ENCODE results near the gene KCNJ10.
"Not testable (repeated sequence)": the region's sequence is repeated elsewhere in the genome, so short reads cannot be mapped to it uniquely, and the experiment has no call there.

The KCNJ10 gene

GRCh38 chr1:160069460-160070231 lies at the start of gene KCNJ10:
Gene KCNJ10 (minus strand): TSS chr1:160070160. CDS start chr1:160042532, 27,628 bp downstream.
- Mint-ChIP-seq H3K9me3 (no peaks in the 10 kb centered on the region), H3K27me3 (peaks cover 50% of the 10 kb centered on the region), H3K4me3 (peak within 1 kb of the TSS; percentile 84 to 93), H3K27ac (peak within 1 kb of the TSS; percentile 54 to 56), H3K4me1 (peaks cover 15% of the 10 kb centered on the region)
- DNase-seq (no peak), ATAC-seq (peak; percentile 68)

- ATAC-seq (no peak), DNase-seq (no peak)
- H3K9me3 Mint-ChIP-seq = no peaks in the 10 kb centered on the region
- peaks cover 10% of the 10 kb centered on the region for H3K27me3 Mint-ChIP-seq
- no peak overlapping the region for H3K27ac Mint-ChIP-seq
- no peaks in the 10 kb centered on the region for H3K4me1 Mint-ChIP-seq
- H3K4me3 Mint-ChIP-seq = no peak overlapping the region
Measured at GRCh38 chr1:160118928-160119327, 49.0 kb upstream of the KCNJ10 start.

GRCh38 chr1:160117709-160118183 lies 47.8 kb upstream of the KCNJ10 start:
- Mint-ChIP-seq H3K27me3 (peaks cover 10% of the 10 kb centered on the region), H3K4me1 (no peaks in the 10 kb centered on the region), H3K4me3 (no peak overlapping the region), H3K9me3 (no peaks in the 10 kb centered on the region), H3K27ac (no peak overlapping the region)
- no peak for ATAC-seq
- DNase-seq = no peak

- H3K27ac Mint-ChIP-seq = no peak overlapping the region
- no peak for DNase-seq
- H3K4me3 Mint-ChIP-seq = no peak overlapping the region
- H3K4me1 Mint-ChIP-seq = no peaks in the 10 kb centered on the region
- H3K9me3 Mint-ChIP-seq = no peaks in the 10 kb centered on the region
- ATAC-seq = no peak
- H3K27me3 Mint-ChIP-seq = peaks cover 10% of the 10 kb centered on the region
Measured at GRCh38 chr1:160117300-160117699, 47.3 kb upstream of the KCNJ10 start.

- no peaks in the 10 kb centered on the region for H3K9me3 Mint-ChIP-seq
- no peak overlapping the region for H3K4me3 Mint-ChIP-seq
- ATAC-seq (no peak), DNase-seq (no peak)
- H3K27me3 Mint-ChIP-seq = peaks cover 10% of the 10 kb centered on the region
- H3K27ac Mint-ChIP-seq = no peak overlapping the region
- no peaks in the 10 kb centered on the region for H3K4me1 Mint-ChIP-seq
Measured at GRCh38 chr1:160116283-160117147, 46.6 kb upstream of the KCNJ10 start.

- H3K27ac Mint-ChIP-seq = no peak within 1 kb of the TSS
- DNase-seq = no peak
- H3K4me3 Mint-ChIP-seq = no peak within 1 kb of the TSS
- no peak for ATAC-seq
- peaks cover 10% of the 10 kb centered on the region for H3K27me3 Mint-ChIP-seq
- H3K4me1 Mint-ChIP-seq = no peaks in the 10 kb centered on the region
- no peaks in the 10 kb centered on the region for H3K9me3 Mint-ChIP-seq
Measured at GRCh38 chr1:160115545-160116282, 45.8 kb upstream of the KCNJ10 start, which contains the start of gene ATP1A2. Gene ATP1A2 (plus strand): TSS chr1:160115759. CDS start chr1:160115862, 103 bp downstream.

- Mint-ChIP-seq H3K4me3 (no peak overlapping the region), H3K4me1 (peaks cover 3% of the 10 kb centered on the region), H3K27ac (no peak overlapping the region), H3K9me3 (no peaks in the 10 kb centered on the region), H3K27me3 (peaks cover 10% of the 10 kb centered on the region)
- no peak for DNase-seq
- ATAC-seq = no peak
Measured at GRCh38 chr1:160114085-160114484, 44.1 kb upstream of the KCNJ10 start.

- Mint-ChIP-seq H3K9me3 (peaks cover 0 to 5% of the 10 kb centered on the region in 2 donors), H3K27me3 (peaks cover 10% of the 10 kb centered on the region), H3K27ac (no peak overlapping the region), H3K4me1 (peaks cover 9% of the 10 kb centered on the region), H3K4me3 (no peak overlapping the region)
- DNase-seq = no peak
- ATAC-seq = no peak
Measured at GRCh38 chr1:160113407-160113806, 43.4 kb upstream of the KCNJ10 start.

GRCh38 chr1:160112357-160112756 lies 42.4 kb upstream of the KCNJ10 start:
- Mint-ChIP-seq H3K4me1 (peaks cover 9% of the 10 kb centered on the region), H3K4me3 (no peak overlapping the region), H3K9me3 (peaks cover 0 to 5% of the 10 kb centered on the region in 2 donors), H3K27ac (no peak overlapping the region), H3K27me3 (peaks cover 10% of the 10 kb centered on the region)
- DNase-seq = no peak
- ATAC-seq = no peak

GRCh38 chr1:160111462-160111861 lies 41.5 kb upstream of the KCNJ10 start:
- DNase-seq, H3K9me3 Mint-ChIP-seq, H3K4me3 Mint-ChIP-seq, H3K4me1 Mint-ChIP-seq, ATAC-seq, H3K27ac Mint-ChIP-seq, H3K27me3 Mint-ChIP-seq: not testable (repeated sequence)

GRCh38 chr1:160109686-160110085 lies 39.7 kb upstream of the KCNJ10 start:
- no peak for ATAC-seq
- Mint-ChIP-seq H3K4me3 (no peak overlapping the region), H3K27ac (peak overlapping the region in 1 of 2 donors; percentile 66), H3K9me3 (peaks cover 0 to 5% of the 10 kb centered on the region in 2 donors), H3K4me1 (peaks cover 9% of the 10 kb centered on the region), H3K27me3 (no peaks in the 10 kb centered on the region)
- no peak for DNase-seq

GRCh38 chr1:160108888-160109662 lies 39.1 kb upstream of the KCNJ10 start:
- DNase-seq (peak; percentile 37 to 48), ATAC-seq (peak; percentile 62)
- Mint-ChIP-seq H3K4me1 (peaks cover 9% of the 10 kb centered on the region), H3K4me3 (no peak overlapping the region), H3K27ac (peak overlapping the region; percentile 93 to 95), H3K9me3 (peaks cover 0 to 5% of the 10 kb centered on the region in 2 donors), H3K27me3 (no peaks in the 10 kb centered on the region)

- H3K4me1 Mint-ChIP-seq = peaks cover 20% of the 10 kb centered on the region
- no peak overlapping the region for H3K4me3 Mint-ChIP-seq
- H3K27me3 Mint-ChIP-seq = no peaks in the 10 kb centered on the region
- DNase-seq (no peak), ATAC-seq (no peak)
- H3K27ac Mint-ChIP-seq = no peak overlapping the region
- H3K9me3 Mint-ChIP-seq = peaks cover 0 to 5% of the 10 kb centered on the region in 2 donors
Measured at GRCh38 chr1:160107512-160107911, 37.6 kb upstream of the KCNJ10 start.

GRCh38 chr1:160105155-160105554 lies 35.2 kb upstream of the KCNJ10 start:
- H3K4me1 Mint-ChIP-seq = peaks cover 43% of the 10 kb centered on the region
- ATAC-seq (no peak), DNase-seq (no peak)
- no peak overlapping the region for H3K4me3 Mint-ChIP-seq
- H3K27ac Mint-ChIP-seq = no peak overlapping the region
- peaks cover 0 to 5% of the 10 kb centered on the region in 2 donors for H3K9me3 Mint-ChIP-seq
- H3K27me3 Mint-ChIP-seq = no peaks in the 10 kb centered on the region

- H3K27ac Mint-ChIP-seq = no peak overlapping the region
- DNase-seq = no peak
Measured at GRCh38 chr1:160104486-160104885, 34.5 kb upstream of the KCNJ10 start.

More at GRCh38 chr1:160104486-160104885, 34.5 kb upstream of the KCNJ10 start:
- no peak for ATAC-seq
- H3K4me3 Mint-ChIP-seq = no peak overlapping the region
- H3K4me1 Mint-ChIP-seq = peaks cover 50% of the 10 kb centered on the region
- no peaks in the 10 kb centered on the region for H3K27me3 Mint-ChIP-seq
- peaks cover 0 to 5% of the 10 kb centered on the region in 2 donors for H3K9me3 Mint-ChIP-seq
